ENCODE results near the gene DCUN1D2. TPM values are rescaled to one million over a fixed set of nuclear protein-coding genes. Genes with fewer than 3 reads are reported as not detected.

Gene DCUN1D2
- total RNA-seq, 6 experiments from 2014 or later = 6.1 to 11.7 (median 9.3) TPM

DNA sequence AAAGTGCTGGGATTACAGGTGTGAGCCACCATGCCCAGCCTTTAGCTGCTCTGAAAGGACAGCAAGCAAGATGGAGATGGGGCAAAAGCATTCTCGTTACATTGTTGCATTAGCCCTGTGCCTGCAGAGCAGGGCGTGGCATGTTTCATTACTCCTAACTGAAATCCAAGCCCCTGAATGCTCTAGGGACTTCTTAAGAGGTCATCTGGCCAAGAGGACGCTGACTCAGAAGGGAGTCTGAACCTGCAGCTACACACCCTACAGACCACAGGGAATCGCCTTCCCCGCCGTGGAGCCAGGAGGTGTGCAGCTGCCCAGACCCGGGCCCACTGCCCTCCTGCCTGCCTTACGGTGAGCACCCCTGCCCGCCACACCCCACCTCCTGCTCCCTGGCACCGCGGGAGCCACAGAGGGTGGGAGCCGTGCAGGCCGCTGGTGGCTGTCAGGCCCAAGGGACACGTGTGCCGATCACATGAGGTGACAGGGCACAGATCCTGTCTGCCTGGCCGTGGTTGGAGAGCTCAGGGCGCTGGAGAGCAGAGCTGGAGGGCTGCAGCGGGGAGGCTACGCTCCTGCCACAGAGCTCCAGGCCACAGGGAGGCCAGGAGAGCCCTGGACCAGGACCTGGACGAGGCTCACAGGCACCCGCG is 64.4 kb downstream of the DCUN1D2 start:
- intact Hi-C loops (cut with DNase I) = no loop called here
- WGBS (ENCODE audit: insufficient coverage, low coverage, low lambda C conversion rate, missing lambda C conversion rate) = no CpG with 5 or more reads among the region's 22 CpGs
- H3K27ac ChIP-seq = no peak overlapping the region
- no peak overlapping the region for H3K4me3 ChIP-seq
- no peaks in the 10 kb centered on the region for H3K36me3 ChIP-seq
- no peaks in the 10 kb centered on the region for H3K4me1 ChIP-seq
- no peaks in the 10 kb centered on the region for H3K9me3 ChIP-seq
- ATAC-seq = no peak
- no peaks in the 10 kb centered on the region for H3K27me3 ChIP-seq
- TF ChIP-seq, protein P1, sequence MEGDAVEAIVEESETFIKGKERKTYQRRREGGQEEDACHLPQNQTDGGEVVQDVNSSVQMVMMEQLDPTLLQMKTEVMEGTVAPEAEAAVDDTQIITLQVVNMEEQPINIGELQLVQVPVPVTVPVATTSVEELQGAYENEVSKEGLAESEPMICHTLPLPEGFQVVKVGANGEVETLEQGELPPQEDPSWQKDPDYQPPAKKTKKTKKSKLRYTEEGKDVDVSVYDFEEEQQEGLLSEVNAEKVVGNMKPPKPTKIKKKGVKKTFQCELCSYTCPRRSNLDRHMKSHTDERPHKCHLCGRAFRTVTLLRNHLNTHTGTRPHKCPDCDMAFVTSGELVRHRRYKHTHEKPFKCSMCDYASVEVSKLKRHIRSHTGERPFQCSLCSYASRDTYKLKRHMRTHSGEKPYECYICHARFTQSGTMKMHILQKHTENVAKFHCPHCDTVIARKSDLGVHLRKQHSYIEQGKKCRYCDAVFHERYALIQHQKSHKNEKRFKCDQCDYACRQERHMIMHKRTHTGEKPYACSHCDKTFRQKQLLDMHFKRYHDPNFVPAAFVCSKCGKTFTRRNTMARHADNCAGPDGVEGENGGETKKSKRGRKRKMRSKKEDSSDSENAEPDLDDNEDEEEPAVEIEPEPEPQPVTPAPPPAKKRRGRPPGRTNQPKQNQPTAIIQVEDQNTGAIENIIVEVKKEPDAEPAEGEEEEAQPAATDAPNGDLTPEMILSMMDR (IDR thresholded peaks at IDR 0.05) = no peak
- TF ChIP-seq POLR2A (IDR thresholded peaks at IDR 0.05) = no peak
- no peak for DNase-seq

DNA sequence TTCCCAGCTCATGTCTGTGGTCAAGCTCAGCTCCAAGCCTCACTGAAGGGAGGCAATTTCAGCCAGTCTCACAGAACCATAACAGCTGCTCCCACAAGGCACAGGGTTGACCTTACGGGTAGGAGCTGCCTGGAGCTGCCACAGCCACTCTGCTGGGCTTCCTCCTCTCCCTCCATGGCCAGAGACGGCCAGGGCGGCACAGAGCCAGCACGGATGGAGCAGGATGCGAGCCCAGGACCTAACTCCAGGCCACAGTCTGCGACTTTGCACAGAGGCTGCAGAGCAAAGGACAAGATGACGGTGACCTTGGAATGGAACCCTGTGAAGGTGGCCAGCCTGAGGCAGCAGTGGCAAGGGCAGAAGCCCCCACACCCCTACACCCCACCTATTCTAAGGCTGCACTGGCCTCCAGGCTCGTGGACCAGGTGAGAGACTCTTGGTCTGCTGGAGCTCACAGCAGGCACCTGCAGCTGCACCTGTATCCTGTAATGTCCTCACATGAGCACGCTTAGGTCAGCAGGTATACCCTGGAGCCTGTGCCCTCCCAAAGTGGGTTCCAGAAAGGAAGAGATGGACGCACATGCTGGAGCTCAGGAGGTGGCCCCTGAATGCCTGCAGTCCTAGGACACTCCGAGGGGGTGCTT is 66.9 kb downstream of the DCUN1D2 start:
- TF ChIP-seq, protein P1 (IDR thresholded peaks at IDR 0.05) = no peak
- TF ChIP-seq POLR2A (IDR thresholded peaks at IDR 0.05) = no peak
- H3K4me1 ChIP-seq = no peaks in the 10 kb centered on the region
- no peaks in the 10 kb centered on the region for H3K9me3 ChIP-seq
- no peaks in the 10 kb centered on the region for H3K36me3 ChIP-seq
- no peak for ATAC-seq
- H3K4me3 ChIP-seq = no peak overlapping the region
- no peaks in the 10 kb centered on the region for H3K27me3 ChIP-seq
- DNase-seq = no peak
- no CpG with 5 or more reads among the region's 11 CpGs for WGBS (ENCODE audit: insufficient coverage, low coverage, low lambda C conversion rate, missing lambda C conversion rate)
- intact Hi-C loops (cut with DNase I) = no loop called here
- no peak overlapping the region for H3K27ac ChIP-seq

DNA sequence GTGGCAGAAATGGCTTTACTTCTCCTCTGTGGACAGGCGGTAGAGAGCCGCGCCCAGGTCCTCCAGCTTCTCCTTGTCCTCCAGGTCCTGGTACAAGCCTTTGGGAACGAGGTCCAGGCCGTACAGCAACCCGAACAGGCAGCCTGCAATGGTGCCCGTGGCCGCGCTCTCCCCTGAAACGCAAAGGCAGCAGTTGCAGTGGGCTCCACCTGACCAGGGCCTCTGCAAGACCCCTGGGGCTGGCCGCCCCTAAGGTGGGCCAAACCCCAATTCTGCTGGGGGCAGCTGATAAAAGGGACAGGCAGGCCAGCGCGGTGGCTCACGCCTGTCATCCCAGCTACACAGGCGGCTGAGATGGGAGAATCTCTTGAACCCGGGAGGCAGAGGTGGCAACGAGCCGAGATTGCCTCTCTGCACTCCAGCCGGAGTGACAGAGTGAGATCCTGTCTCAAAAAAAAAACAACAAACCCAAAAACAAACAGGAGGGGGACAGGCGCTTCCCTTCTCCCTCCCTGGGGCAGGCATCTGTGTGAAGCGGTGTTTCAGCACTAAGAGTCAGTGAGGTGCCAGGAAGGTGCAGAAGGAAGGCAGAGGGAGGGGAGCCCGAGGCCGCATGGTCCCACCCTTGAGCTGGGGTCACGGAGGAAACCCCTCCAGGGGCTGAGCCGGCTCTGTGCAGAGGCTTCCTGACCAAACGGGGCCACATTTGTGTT is 67.5 kb downstream of the DCUN1D2 start:
- H3K36me3 ChIP-seq = no peaks in the 10 kb centered on the region
- no peaks in the 10 kb centered on the region for H3K4me1 ChIP-seq
- no peak overlapping the region for H3K27ac ChIP-seq
- H3K27me3 ChIP-seq = no peaks in the 10 kb centered on the region
- TF ChIP-seq, protein P1 (IDR thresholded peaks at IDR 0.05) = no peak
- no peak for TF ChIP-seq POLR2A (IDR thresholded peaks at IDR 0.05)
- ATAC-seq (no peak), DNase-seq (peak in 1 of 3 donors; percentile 44)
- WGBS (ENCODE audit: insufficient coverage, low coverage, low lambda C conversion rate, missing lambda C conversion rate) = 87% methylated on average over 8 of the region's 26 CpGs
- no peaks in the 10 kb centered on the region for H3K9me3 ChIP-seq
- H3K4me3 ChIP-seq = no peak overlapping the region
- intact Hi-C loops (cut with DNase I) = no loop called here

DNA sequence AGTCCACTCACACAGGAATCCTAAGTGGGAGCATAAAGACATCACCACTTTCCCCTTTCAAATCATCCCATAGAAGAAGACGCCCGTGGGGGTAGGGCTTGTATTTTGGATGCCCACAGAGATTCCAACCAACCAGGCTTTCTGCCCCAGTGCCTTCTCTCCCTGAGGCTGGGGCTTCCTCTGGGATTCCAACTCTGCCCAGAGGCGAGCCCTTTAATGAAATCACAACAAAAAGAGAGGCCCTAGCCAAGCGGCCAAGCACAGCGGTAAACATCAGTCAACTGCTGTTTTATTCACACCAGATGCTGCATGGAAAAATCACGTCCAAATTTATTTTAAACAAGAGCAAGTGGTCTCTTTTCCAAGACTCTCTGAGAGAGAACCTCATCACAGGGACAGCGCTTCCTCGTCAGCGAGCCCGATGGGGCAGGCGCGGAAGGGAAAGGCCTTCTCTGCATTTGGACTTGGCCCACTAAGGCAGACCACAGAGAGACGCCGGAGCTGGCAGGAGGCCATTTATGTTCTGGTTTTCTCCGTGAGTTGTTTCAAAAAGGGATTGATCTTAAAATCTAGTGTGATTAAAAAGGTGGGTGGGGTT is 68.7 kb downstream of the DCUN1D2 start:
- Histone ChIP-seq H3K4me1 (no peaks in the 10 kb centered on the region), H3K4me3 (no peak overlapping the region), H3K36me3 (no peaks in the 10 kb centered on the region), H3K27ac (no peak overlapping the region), H3K27me3 (no peaks in the 10 kb centered on the region), H3K9me3 (no peaks in the 10 kb centered on the region)
- intact Hi-C loops (cut with DNase I) = no loop called here
- TF ChIP-seq, protein P1 (IDR thresholded peaks at IDR 0.05) = no peak
- TF ChIP-seq POLR2A (IDR thresholded peaks at IDR 0.05) = no peak
- 72% methylated on average over 7 of the region's 15 CpGs for WGBS (ENCODE audit: insufficient coverage, low coverage, low lambda C conversion rate, missing lambda C conversion rate)
- ATAC-seq (no peak), DNase-seq (no peak)

Measured in right lobe of liver (tissue), 6 donors.